SK-N-SH treated with all-trans-retinoic acid at 6 μM for 48 hours (cell line): ENCODE measurements around the gene CCDC137.
"Not testable (repeated sequence)": the region's sequence is repeated elsewhere in the genome, so short reads cannot be mapped to it uniquely, and the experiment has no call there.

Experiments
- CSDC2 ChIP-seq: fragments of 250-450 bp; sonication (Bioruptor Pico); IDR thresholded peaks from 2 replicates; pipeline ENCODE4 v1.5.0; 2020; ENCODE audit warnings: mild to moderate bottlenecking, moderate library complexity
- ESRRG ChIP-seq: fragments of 250-450 bp; sonication (Bioruptor Pico); IDR thresholded peaks from 2 replicates; pipeline ENCODE4 v1.6.1; 2021; ENCODE audit warnings: mild to moderate bottlenecking
- ZFP30 ChIP-seq: fragments of 450-650 bp; formaldehyde crosslinking; IDR thresholded peaks from 2 replicates; pipeline ENCODE4 v1.5.0; 2022; ENCODE audit warnings: mild to moderate bottlenecking, moderate library complexity

GRCh38 chr17:81618307-81618706 is 48.2 kb upstream of the CCDC137 start:
- not testable (repeated sequence) for TF ChIP-seq ESRRG (CRISPR knock-in tag); ZFP30; CSDC2 (CRISPR knock-in tag)
